SKM-1 (cell line): Measurements from ENCODE around the gene BEND6.

Experiments used
- DNase-seq: peaks from one replicate; lab custom pipeline; 2025; ENCODE audit not compliant: unreplicated experiment; lab: John Stamatoyannopoulos, UW

The BEND6 gene

GRCh38 chr6:56940463-56940862, 14.4 kb upstream of the BEND6 start:
- no peak for DNase-seq

GRCh38 chr6:56940977-56941376, 13.9 kb upstream of the BEND6 start:
- no peak for DNase-seq

GRCh38 chr6:56944661-56945060, 10.2 kb upstream of the BEND6 start:
- DNase-seq: no peak

GRCh38 chr6:56946368-56946767, 8.5 kb upstream of the BEND6 start:
- no peak for DNase-seq

- no peak for DNase-seq
Observed at GRCh38 chr6:56947924-56948323, 7.0 kb upstream of the BEND6 start.

- no peak for DNase-seq
Observed at GRCh38 chr6:56949265-56949664, 5.6 kb upstream of the BEND6 start.

GRCh38 chr6:56949925-56950495, 4.9 kb upstream of the BEND6 start:
- no peak for DNase-seq

- DNase-seq: no peak
Observed at GRCh38 chr6:56951049-56951831, 3.7 kb upstream of the BEND6 start.

- no peak for DNase-seq
Observed at GRCh38 chr6:56953597-56954402, 1.1 kb upstream of the BEND6 start.

- peak; percentile 85 for DNase-seq
Observed at GRCh38 chr6:56955171-56956155, 556 bp downstream of the BEND6 start.

- no peak for DNase-seq
Observed at GRCh38 chr6:56956491-56956890, 1.6 kb downstream of the BEND6 start.

GRCh38 chr6:56957856-56958255, 2.9 kb downstream of the BEND6 start:
- no peak for DNase-seq

GRCh38 chr6:56958481-56958880, 3.6 kb downstream of the BEND6 start:
- no peak for DNase-seq

- no peak for DNase-seq
Observed at GRCh38 chr6:56959094-56959493, 4.2 kb downstream of the BEND6 start.

- DNase-seq: no peak
Observed at GRCh38 chr6:56959938-56960337, 5.0 kb downstream of the BEND6 start.

- no peak for DNase-seq
Observed at GRCh38 chr6:56961151-56961550, 6.2 kb downstream of the BEND6 start.

- no peak for DNase-seq
Observed at GRCh38 chr6:56962441-56962840, 7.5 kb downstream of the BEND6 start.

GRCh38 chr6:56963043-56963442, 8.1 kb downstream of the BEND6 start:
- no peak for DNase-seq

GRCh38 chr6:56963793-56964192, 8.9 kb downstream of the BEND6 start:
- no peak for DNase-seq

GRCh38 chr6:56965126-56965525, 10.2 kb downstream of the BEND6 start:
- DNase-seq: no peak

- DNase-seq: no peak
Observed at GRCh38 chr6:56970849-56971248, 15.9 kb downstream of the BEND6 start.
